GM19467 (cell line): Measurements from ENCODE around the gene RPS6KA2.
"Not testable (repeated sequence)": the region's sequence is repeated elsewhere in the genome, so short reads cannot be mapped to it uniquely, and the experiment has no call there.

Source experiments
- ATAC-seq: cut with Tn5 transposase; IDR thresholded peaks from one replicate; pipeline ENCODE4 v1.9.1; 2021; ENCODE audit warnings: mild to moderate bottlenecking, moderate library complexity; ENCODE audit not compliant: unreplicated experiment

The RPS6KA2 gene

DNA sequence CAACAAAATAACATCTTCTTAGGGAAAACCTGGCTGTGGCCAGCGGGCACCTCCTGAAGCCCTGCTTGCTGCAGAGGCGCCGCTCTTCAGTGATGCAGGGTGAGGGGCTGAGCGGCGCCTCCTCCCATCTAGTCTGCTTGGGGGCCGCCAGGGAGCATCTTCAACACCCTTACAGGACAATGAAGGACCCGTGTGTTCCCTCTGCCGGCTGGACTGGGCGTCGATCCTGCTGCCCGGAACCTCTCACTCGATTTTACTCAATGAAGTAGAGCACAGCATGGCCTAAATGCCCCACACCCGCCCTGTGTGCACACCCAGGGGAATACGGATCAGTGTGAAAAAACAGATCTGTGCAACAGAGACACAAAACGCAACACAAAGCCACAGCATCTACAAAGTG lies 215.8 kb downstream of the RPS6KA2 start:
- ATAC-seq: no peak

GRCh38 chr6:166410426-166410935 lies 216.6 kb downstream of the RPS6KA2 start:
- no peak for ATAC-seq

DNA sequence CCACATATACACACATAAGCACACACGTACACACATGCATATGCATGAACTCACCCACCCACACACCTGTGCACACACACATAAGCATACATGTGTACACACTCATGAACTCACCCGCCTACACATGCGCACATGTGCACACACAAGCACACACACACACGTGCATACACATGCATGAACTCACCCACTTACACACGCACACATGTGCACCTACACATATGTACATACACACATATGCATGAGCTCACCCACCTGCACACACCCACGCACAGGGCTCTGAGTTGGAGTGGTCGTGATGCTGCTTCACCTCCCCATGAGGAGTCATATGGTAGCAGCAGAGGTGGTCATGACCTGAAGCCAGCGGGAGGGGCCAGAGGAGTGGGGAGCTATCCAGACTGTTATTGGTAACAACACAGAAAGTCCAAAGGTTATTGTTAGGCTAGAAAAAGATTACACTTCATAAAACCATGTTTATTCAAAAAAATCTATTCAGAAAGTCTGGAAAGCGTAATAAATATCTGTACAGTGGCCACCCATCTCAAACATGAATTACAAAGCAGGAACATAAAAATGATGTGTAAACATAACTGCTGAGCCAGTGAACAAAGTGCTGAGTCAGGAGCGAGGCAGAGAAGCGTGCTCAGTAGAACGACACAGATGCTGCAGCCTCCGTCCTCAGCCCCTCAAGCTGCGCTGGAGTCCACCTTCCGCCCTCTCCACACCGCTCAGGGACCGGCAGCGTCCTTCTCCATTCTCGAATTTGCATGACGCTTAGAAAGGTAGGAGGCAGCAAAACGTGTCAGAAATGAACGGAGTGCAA lies 217.9 kb downstream of the RPS6KA2 start:
- no peak for ATAC-seq

DNA sequence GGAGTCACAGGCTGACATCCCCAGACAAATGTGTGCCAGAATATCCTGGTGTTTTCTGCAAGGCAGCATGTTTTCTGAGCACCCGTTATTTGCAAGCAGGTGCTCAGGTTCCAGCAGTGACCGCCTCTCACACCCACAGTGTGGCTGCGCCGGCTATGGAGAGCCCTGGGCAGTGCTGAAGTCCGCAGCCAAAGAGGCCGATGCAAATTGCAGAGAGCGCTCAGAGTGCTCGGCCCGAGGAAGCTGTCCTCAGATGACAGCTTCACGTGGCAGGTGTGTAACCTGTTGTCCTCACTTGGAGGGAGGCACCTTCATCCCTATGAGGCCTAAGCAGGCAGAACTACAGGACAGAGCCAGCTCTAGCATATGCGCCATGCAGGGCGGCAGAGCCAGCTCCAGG lies 220.9 kb downstream of the RPS6KA2 start:
- no peak for ATAC-seq

- no peak for ATAC-seq
Measured at GRCh38 chr6:166405386-166405785, 221.7 kb downstream of the RPS6KA2 start.

- ATAC-seq: no peak
Measured at GRCh38 chr6:166402582-166403277, 224.3 kb downstream of the RPS6KA2 start.

GRCh38 chr6:166400649-166401250 lies 226.3 kb downstream of the RPS6KA2 start:
- ATAC-seq: peak; percentile 80

GRCh38 chr6:166400181-166400580 lies 226.9 kb downstream of the RPS6KA2 start:
- no peak for ATAC-seq

DNA sequence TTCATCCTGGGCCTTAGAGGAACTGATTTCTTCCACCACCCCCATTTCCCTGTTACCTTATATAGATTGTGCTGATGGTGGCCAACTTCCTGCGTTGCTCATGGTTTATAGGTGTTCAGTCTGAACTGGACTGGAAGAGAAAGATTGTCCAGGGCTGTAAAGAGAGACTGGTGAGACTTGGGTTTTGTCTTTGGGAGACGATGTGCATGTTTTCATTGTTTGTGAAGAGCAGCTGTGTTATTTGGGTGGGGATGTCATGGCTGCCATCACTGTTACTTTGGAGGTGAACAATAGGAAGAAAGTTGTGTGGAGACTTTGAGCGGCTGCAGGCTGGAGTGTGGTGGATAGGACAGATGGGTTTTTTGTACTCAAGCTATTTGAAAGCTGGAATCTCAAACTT lies 228.7 kb downstream of the RPS6KA2 start:
- no peak for ATAC-seq

DNA sequence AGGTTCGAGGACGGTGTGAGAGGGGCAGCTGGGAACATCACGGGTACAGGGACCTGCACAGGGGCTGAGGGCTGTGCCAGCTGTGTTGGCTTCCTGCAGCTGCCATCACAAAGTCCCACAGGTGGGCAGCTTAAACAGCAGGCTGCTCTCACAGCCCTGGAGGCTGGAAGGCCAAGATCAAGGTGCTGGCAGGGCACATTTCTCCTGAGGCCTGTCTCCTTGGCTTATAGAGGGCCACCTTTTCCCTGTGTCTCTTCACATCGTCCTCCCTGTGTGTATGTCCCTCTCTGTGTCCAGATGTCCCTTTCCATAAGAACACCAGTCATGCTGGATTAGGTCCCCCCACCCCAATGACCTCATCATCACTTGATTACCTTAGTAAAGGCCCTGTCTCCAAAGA lies 229.2 kb downstream of the RPS6KA2 start:
- no peak for ATAC-seq

DNA sequence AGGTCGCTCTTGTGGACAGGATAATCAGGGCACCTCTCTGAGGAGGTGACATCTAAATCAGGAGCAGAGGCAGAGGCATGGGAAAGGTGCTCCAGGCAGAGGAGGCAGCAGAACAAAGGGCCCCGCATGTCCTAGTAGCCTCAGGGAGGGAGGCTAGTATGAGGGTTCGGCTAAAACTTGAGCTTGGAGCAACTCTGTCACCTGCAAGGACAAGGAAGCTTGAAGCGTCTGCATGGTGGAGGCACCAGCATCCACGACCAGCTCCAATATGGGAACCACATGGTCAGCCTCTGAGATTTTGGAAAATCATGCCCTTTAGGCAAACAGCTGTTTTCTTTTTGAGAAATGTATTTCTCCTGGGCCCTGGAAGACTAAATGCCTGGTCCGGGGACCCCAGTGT lies 231.3 kb downstream of the RPS6KA2 start:
- no peak for ATAC-seq

- no peak for ATAC-seq
Measured at GRCh38 chr6:166395351-166395750, 231.7 kb downstream of the RPS6KA2 start.

GRCh38 chr6:166394036-166394892 lies 232.8 kb downstream of the RPS6KA2 start:
- ATAC-seq: no peak

GRCh38 chr6:166393535-166393823 lies 233.6 kb downstream of the RPS6KA2 start:
- no peak for ATAC-seq

GRCh38 chr6:166392755-166393534 lies 234.1 kb downstream of the RPS6KA2 start:
- ATAC-seq: not testable (repeated sequence)

- ATAC-seq: no peak
Measured at GRCh38 chr6:166389119-166389518, 237.9 kb downstream of the RPS6KA2 start.

- no peak for ATAC-seq
Measured at GRCh38 chr6:166388290-166389004, 238.6 kb downstream of the RPS6KA2 start.

- no peak for ATAC-seq
Measured at GRCh38 chr6:166387642-166388289, 239.3 kb downstream of the RPS6KA2 start.

DNA sequence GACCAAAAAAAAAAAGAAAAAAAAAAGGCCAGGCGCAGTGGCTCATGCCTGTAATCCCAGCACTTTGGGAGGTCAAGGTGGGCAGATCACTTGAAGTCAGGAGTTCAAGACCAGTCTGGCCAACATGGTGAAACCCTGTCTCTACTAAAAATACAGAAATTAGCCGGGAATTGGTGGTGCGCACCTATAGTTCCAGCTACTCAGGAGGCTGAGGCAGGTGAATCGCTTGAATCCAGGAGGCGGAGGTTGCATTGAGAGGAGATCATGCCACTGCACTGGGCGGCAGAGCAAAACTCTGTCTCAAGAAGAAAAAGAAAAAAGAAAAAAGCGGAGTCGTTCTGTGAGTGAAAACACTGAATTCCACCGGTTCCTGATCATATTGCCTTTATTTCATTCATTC lies 240.0 kb downstream of the RPS6KA2 start:
- ATAC-seq: not testable (repeated sequence)
